ENCODE results near the gene ACTR5. TPM values are rescaled to one million over a fixed set of nuclear protein-coding genes. Genes with fewer than 3 reads are reported as not detected.

ACTR5 gene
- total RNA-seq, 4 donors from 2014 or later = 7.2 to 21.3 (median 11.4) TPM

- TF ChIP-seq POLR2AphosphoS5 (IDR thresholded peaks at IDR 0.05) (no peak), POLR2A (IDR thresholded peaks at IDR 0.05) (no peak), CTCF (IDR thresholded peaks at IDR 0.05) (no peak), EP300 (IDR thresholded peaks at IDR 0.05; ENCODE audit: low read depth) (no peak)
- peaks cover 94% of the 10 kb centered on the region for H3K27me3 ChIP-seq
- H3K36me3 ChIP-seq = no peaks in the 10 kb centered on the region
- no peak overlapping the region for H3K27ac ChIP-seq
- H3K4me1 ChIP-seq = peaks cover 3 to 14% (median 10%) of the 10 kb centered on the region in 4 donors
- WGBS, 2 donors (ENCODE audit: low coverage in 1 of 2) = 69 to 79% methylated on average over 2 to 4 of the region's 4 CpGs
- H3K9me3 ChIP-seq = no peaks in the 10 kb centered on the region
- intact Hi-C loops (cut with DNase I; ENCODE audit: low total_unique reads) (no loop called here), in situ Hi-C loops (cut with MboI; ENCODE audit: low pct_ligation_motif_present in 1 of 4, low pct_unique_long_range_greater_than_20kb in 1 of 4, low sequenced_read_pairs in 3 of 4) (no loop called here)
- no peak for DNase-seq
- H3K4me3 ChIP-seq = no peak overlapping the region
These were observed 15.3 kb upstream of the ACTR5 start for GRCh38 chr20:38732981-38733380.

- Histone ChIP-seq H3K4me1 (peaks cover 3 to 13% (median 10%) of the 10 kb centered on the region in 4 donors), H3K36me3 (no peaks in the 10 kb centered on the region), H3K4me3 (no peak overlapping the region), H3K9me3 (no peaks in the 10 kb centered on the region), H3K27me3 (peaks cover 92% of the 10 kb centered on the region), H3K27ac (no peak overlapping the region)
- no peak for TF ChIP-seq POLR2AphosphoS5 (IDR thresholded peaks at IDR 0.05)
- TF ChIP-seq CTCF (IDR thresholded peaks at IDR 0.05) = no peak
- TF ChIP-seq POLR2A (IDR thresholded peaks at IDR 0.05) = no peak
- no peak for TF ChIP-seq EP300 (IDR thresholded peaks at IDR 0.05; ENCODE audit: low read depth)
- DNase-seq = no peak
- in situ Hi-C loops (cut with MboI; ENCODE audit: low pct_ligation_motif_present in 1 of 4, low pct_unique_long_range_greater_than_20kb in 1 of 4, low sequenced_read_pairs in 3 of 4) = no loop called here
- WGBS, 2 donors (ENCODE audit: low coverage in 1 of 2) = 47 to 48% methylated on average over 5 to 6 of the region's 6 CpGs
- intact Hi-C loops (cut with DNase I; ENCODE audit: low total_unique reads) = no loop called here
These were observed 13.1 kb upstream of the ACTR5 start for GRCh38 chr20:38735172-38735571.

GRCh38 chr20:38737887-38738286 lies 10.4 kb upstream of the ACTR5 start:
- no peak for DNase-seq
- intact Hi-C loops (cut with DNase I; ENCODE audit: low total_unique reads) (no loop called here), in situ Hi-C loops (cut with MboI; ENCODE audit: low pct_ligation_motif_present in 1 of 4, low pct_unique_long_range_greater_than_20kb in 1 of 4, low sequenced_read_pairs in 3 of 4) (no loop called here)
- no peaks in the 10 kb centered on the region for H3K36me3 ChIP-seq
- 38 to 75% methylated on average over 1 of the region's 1 CpG for WGBS, 2 donors (ENCODE audit: low coverage in 1 of 2)
- TF ChIP-seq POLR2A (IDR thresholded peaks at IDR 0.05) = no peak
- TF ChIP-seq POLR2AphosphoS5 (IDR thresholded peaks at IDR 0.05) = no peak
- TF ChIP-seq CTCF (IDR thresholded peaks at IDR 0.05) = no peak
- TF ChIP-seq EP300 (IDR thresholded peaks at IDR 0.05; ENCODE audit: low read depth) = no peak
- no peaks in the 10 kb centered on the region for H3K9me3 ChIP-seq
- H3K4me3 ChIP-seq = no peak overlapping the region
- H3K27ac ChIP-seq = no peak overlapping the region
- H3K27me3 ChIP-seq = peaks cover 89% of the 10 kb centered on the region
- H3K4me1 ChIP-seq = no peaks in the 10 kb centered on the region

GRCh38 chr20:38745757-38746156 lies 2.5 kb upstream of the ACTR5 start:
- peaks cover 6 to 18% (median 14%) of the 10 kb centered on the region in 4 donors for H3K4me1 ChIP-seq
- in situ Hi-C loops (cut with MboI; ENCODE audit: low pct_ligation_motif_present in 1 of 4, low pct_unique_long_range_greater_than_20kb in 1 of 4, low sequenced_read_pairs in 3 of 4) (loop anchor here in 1 of 4 donors (10.0 kb wide), 1 partner anchor 101 kb away; no protein-coding TSS in a partner anchor), intact Hi-C loops (cut with DNase I; ENCODE audit: low total_unique reads) (no loop called here)
- H3K9me3 ChIP-seq = no peaks in the 10 kb centered on the region
- 89 to 100% methylated on average over 2 of the region's 2 CpGs for WGBS, 2 donors (ENCODE audit: low coverage in 1 of 2)
- H3K4me3 ChIP-seq = no peak overlapping the region
- H3K27ac ChIP-seq = no peak overlapping the region
- TF ChIP-seq POLR2A (IDR thresholded peaks at IDR 0.05) = no peak
- no peak for TF ChIP-seq EP300 (IDR thresholded peaks at IDR 0.05; ENCODE audit: low read depth)
- TF ChIP-seq POLR2AphosphoS5 (IDR thresholded peaks at IDR 0.05) = no peak
- TF ChIP-seq CTCF (IDR thresholded peaks at IDR 0.05) = no peak
- H3K27me3 ChIP-seq = peaks cover 25% of the 10 kb centered on the region
- no peak for DNase-seq
- no peaks in the 10 kb centered on the region for H3K36me3 ChIP-seq
